Lower lobe of right lung (tissue), 2 donors: ENCODE results near the gene ZNF222. TPM values are rescaled to one million over a fixed set of nuclear protein-coding genes. Genes with fewer than 3 reads are reported as not detected.

Experiments used
- ATAC-seq, 2 donors: fragments of 200-7000 bp; cut with Tn5 transposase; one replicate each; pipeline ENCODE4 v1.9.1; 2020 to 2022; ENCODE audit warnings: mild to moderate bottlenecking in 2 of 2, moderate library complexity in 2 of 2
- DNase-seq: peaks from one replicate; pipeline ENCODE4 v3.0.0-alpha.2; 2020
- H3K27ac ChIP-seq: fragments of 200-600 bp; one replicate; pipeline ENCODE4 v1.8.0; 2022
- H3K27me3 ChIP-seq: fragments of 200-600 bp; one replicate; pipeline ENCODE4 v1.8.0; 2022; ENCODE audit warnings: low read depth
- H3K36me3 ChIP-seq: fragments of 200-600 bp; one replicate; pipeline ENCODE4 v1.8.0; 2022; ENCODE audit warnings: mild to moderate bottlenecking
- H3K4me1 ChIP-seq: fragments of 200-600 bp; one replicate; pipeline ENCODE4 v1.8.0; 2022
- H3K4me3 ChIP-seq: fragments of 200-600 bp; one replicate; pipeline ENCODE4 v1.8.0; 2022; ENCODE audit warnings: mild to moderate bottlenecking
- H3K9me3 ChIP-seq: fragments of 200-600 bp; one replicate; pipeline ENCODE4 v1.8.0; 2022
- intact Hi-C: fragments of 100-400 bp; cut with DNase I; formaldehyde crosslinking; loops from one replicate; pipeline ENCODE4 v1.11.0; 2022
- total RNA-seq: library from RNA; stranded (reverse); fragmentation: NEBNext Ultra II Directional; extraction: Animal tissue kit (Norgen Biotek cat#: 25700); gene quantifications from one replicate; pipeline ENCODE4 v1.2.1, GENCODE V29; 2021
- TF ChIP-seq, protein P1 (sequence below): fragments of 200-600 bp; IDR thresholded peaks from one replicate; pipeline ENCODE4 v1.8.0; 2022; ENCODE audit warnings: antibody characterized with exemption, mild to moderate bottlenecking
- donor health status: DM: no; HTN: yes; CAD: no; lungs with severe emphysema.

Gene ZNF222
- total RNA-seq, 1 donor from 2014 or later, result 3.1 TPM

DNA sequence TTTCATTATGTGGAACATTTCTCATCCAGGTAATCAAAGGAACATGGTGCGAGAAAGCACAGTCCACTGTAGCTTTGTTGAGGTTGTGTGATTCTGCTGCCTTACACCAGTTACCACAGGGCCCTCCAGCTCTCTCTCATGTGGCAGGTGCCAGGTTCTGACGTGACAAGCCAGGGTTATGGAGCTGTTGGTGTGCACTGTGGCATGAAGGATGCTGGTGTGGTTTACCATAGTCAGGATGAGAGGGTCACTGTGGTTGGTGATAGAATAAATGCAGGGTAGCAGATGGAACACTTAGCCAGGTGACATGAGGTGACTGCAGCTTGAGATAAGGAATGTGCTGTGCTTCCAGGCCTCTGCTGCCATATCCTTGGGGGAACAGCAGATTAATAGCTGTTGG is 34.0 kb downstream of the ZNF222 start:
- Histone ChIP-seq H3K9me3 (peaks cover 8% of the 10 kb centered on the region), H3K4me3 (no peak overlapping the region), H3K27ac (no peak overlapping the region), H3K4me1 (no peaks in the 10 kb centered on the region), H3K36me3 (peaks cover 69% of the 10 kb centered on the region), H3K27me3 (no peaks in the 10 kb centered on the region)
- no peak for DNase-seq
- intact Hi-C loops, result no loop called here
- no peak for ATAC-seq
- TF ChIP-seq, protein P1, sequence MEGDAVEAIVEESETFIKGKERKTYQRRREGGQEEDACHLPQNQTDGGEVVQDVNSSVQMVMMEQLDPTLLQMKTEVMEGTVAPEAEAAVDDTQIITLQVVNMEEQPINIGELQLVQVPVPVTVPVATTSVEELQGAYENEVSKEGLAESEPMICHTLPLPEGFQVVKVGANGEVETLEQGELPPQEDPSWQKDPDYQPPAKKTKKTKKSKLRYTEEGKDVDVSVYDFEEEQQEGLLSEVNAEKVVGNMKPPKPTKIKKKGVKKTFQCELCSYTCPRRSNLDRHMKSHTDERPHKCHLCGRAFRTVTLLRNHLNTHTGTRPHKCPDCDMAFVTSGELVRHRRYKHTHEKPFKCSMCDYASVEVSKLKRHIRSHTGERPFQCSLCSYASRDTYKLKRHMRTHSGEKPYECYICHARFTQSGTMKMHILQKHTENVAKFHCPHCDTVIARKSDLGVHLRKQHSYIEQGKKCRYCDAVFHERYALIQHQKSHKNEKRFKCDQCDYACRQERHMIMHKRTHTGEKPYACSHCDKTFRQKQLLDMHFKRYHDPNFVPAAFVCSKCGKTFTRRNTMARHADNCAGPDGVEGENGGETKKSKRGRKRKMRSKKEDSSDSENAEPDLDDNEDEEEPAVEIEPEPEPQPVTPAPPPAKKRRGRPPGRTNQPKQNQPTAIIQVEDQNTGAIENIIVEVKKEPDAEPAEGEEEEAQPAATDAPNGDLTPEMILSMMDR, result no peak

- H3K4me3 ChIP-seq, result no peak overlapping the region
- H3K36me3 ChIP-seq, result peaks cover 75% of the 10 kb centered on the region
- no peak for ATAC-seq
- no peak for DNase-seq
- H3K27ac ChIP-seq, result no peak overlapping the region
- no peaks in the 10 kb centered on the region for H3K27me3 ChIP-seq
- TF ChIP-seq, protein P1, result no peak
- H3K4me1 ChIP-seq, result no peaks in the 10 kb centered on the region
- intact Hi-C loops, result no loop called here
- H3K9me3 ChIP-seq, result peaks cover 27% of the 10 kb centered on the region
These were observed 35.9 kb downstream of the ZNF222 start for GRCh38 chr19:44061038-44061437.

GRCh38 chr19:44066305-44066704 is 41.1 kb downstream of the ZNF222 start:
- ATAC-seq, result no peak

DNA sequence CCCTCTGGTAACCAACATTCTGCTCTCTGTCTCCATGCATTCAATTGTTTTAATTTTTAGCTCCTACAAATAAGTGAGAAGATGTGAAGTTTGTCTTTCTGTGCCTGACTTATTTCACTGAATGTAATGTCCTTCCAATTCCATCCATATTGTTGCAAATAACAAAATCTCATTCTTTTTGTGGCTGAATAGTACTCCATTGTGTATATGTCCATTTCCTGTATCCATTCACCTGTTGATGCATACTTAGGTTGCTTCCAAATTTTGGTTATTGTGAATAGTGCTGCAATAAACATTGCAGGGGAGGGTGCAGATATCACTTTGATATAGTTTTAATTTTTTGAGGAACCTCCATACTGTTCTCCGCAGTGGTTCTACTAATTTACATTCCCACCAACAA is 44.2 kb downstream of the ZNF222 start:
- ATAC-seq (no peak), DNase-seq (no peak)
- H3K9me3 ChIP-seq, result peaks cover 53% of the 10 kb centered on the region
- H3K27ac ChIP-seq, result no peak overlapping the region
- intact Hi-C loops, result no loop called here
- no peak overlapping the region for H3K4me3 ChIP-seq
- H3K36me3 ChIP-seq, result peaks cover 13% of the 10 kb centered on the region
- peaks cover 9% of the 10 kb centered on the region for H3K4me1 ChIP-seq
- H3K27me3 ChIP-seq, result no peaks in the 10 kb centered on the region
- TF ChIP-seq, protein P1, result no peak

More at GRCh38 chr19:44066305-44066704, 41.1 kb downstream of the ZNF222 start:
- Histone ChIP-seq H3K27ac (no peak overlapping the region), H3K36me3 (peaks cover 42% of the 10 kb centered on the region), H3K4me1 (no peaks in the 10 kb centered on the region), H3K9me3 (peaks cover 63% of the 10 kb centered on the region), H3K4me3 (no peak overlapping the region), H3K27me3 (no peaks in the 10 kb centered on the region)
- intact Hi-C loops, result no loop called here
- TF ChIP-seq, protein P1, result no peak
- DNase-seq, result no peak

DNA sequence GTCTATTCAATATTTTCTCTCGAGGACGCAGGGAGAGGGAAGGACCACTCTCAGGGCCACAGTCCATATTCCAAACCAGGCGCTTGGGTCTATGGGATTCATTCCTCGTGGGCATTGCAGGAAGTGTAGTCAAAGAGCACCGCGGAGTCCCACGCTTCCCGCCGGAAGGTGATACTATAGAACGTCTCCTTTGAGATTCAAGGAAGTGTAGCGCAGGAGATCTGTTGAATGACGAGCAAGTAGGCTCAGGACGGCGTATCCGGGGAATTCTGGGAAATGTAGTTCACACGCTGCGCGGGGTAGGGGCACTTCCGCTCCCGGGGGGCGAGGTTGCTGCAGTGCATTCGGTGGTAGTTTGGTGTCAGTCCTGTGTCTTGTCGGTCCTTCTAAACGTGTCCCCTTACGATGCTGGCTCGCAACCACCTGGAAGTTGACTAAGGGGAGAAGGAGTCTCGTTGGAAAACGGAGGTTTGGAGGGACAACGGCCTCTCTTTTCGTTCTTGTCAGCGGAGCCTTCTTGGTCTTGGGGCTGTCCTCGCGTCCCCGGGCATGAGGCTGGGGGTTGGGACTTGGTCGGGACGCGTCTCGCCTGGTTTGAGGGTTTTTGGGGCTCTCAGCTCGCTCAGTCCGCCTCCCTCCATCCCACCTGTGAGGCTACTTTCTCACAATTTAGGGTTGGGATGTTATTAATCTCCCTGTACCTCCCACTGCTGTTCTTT is 46.8 kb downstream of the ZNF222 start, which contains the start of gene ZNF284:
TSS of gene ZNF284 (plus strand) at position 336 of the 719 bp plus-strand sequence. CDS start 4,231 bp downstream, outside the sequence.
- peaks cover 9% of the 10 kb centered on the region for H3K4me1 ChIP-seq
- peak; percentile 98 to 100 for ATAC-seq
- H3K9me3 ChIP-seq, result peaks cover 27% of the 10 kb centered on the region
- DNase-seq, result peak; percentile 84
- H3K27me3 ChIP-seq, result no peaks in the 10 kb centered on the region
- H3K27ac ChIP-seq, result peak within 1 kb of the TSS; percentile 53
- H3K36me3 ChIP-seq, result no peaks in the 10 kb centered on the region
- intact Hi-C loops, result no loop called here
- TF ChIP-seq, protein P1, result no peak
- peak within 1 kb of the TSS; percentile 70 for H3K4me3 ChIP-seq
